ENCODE data around the gene ADAM12. TPM values are rescaled to one million over a fixed set of nuclear protein-coding genes. Genes with fewer than 3 reads are reported as not detected.

The ADAM12 gene
- total RNA-seq, 1 donor from 2014 or later = 100 TPM

DNA sequence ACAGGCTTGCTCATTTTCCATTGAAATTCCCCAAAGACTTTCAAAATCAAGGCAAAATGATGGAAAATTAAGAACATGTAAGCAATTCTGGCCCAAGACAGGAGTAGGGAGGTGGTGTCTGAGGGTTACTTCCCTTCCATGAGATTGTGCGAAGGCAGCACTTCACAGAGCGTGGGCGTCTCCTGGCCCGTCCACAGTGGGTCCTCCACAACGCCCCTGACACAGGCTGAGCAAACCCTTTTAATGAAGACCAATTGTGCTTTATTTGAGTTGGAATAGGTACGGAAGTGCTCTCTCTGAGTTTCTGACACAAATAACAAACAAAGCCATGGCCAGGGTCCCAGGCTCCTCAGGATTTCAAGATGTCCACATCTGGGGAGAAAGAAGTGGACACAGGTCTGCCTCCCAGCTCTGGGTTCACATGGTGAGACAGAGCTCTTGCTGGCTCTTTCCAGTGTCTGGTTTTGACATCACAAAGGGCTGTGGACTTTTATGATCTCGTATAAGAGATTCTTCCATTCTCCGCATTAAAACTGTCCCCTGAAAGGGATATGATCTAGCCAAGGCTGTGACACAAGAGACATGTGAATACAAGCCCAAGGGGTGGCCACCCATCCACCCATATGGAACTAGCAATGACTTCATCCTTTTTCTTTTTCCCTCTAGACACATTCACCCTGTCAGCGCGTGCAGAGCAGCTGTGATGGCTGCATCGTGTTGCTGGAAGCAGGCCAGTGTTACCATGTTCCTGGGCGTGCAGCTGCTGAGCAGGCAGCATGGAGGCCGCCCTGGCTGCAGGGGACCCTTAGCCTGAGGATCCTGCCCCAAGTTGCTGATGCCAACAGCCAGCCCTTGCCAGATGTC lies 145.6 kb downstream of the ADAM12 start:
- H3K4me1 Mint-ChIP-seq (ENCODE audit: low read depth, unreplicated experiment) = peaks cover 16% of the 10 kb centered on the region
- peaks cover 5% of the 10 kb centered on the region for H3K36me3 Mint-ChIP-seq (ENCODE audit: low read depth, unreplicated experiment)
- no peaks in the 10 kb centered on the region for H3K27me3 Mint-ChIP-seq (ENCODE audit: low read depth, unreplicated experiment)
- Histone ChIP-seq H3K4me1 (ENCODE audit: insufficient read depth, low read length) (peaks cover 57% of the 10 kb centered on the region), H3K9ac (ENCODE audit: low read length) (peak overlapping the region; percentile 85), H3K27ac (ENCODE audit: low read depth, low read length) (peak overlapping the region; percentile 99), H3K79me2 (ENCODE audit: insufficient read depth, low read length) (peaks cover 67% of the 10 kb centered on the region), H2AFZ (ENCODE audit: low read depth, low read length) (no peak overlapping the region), H4K20me1 (ENCODE audit: insufficient read depth, low read length) (no peaks in the 10 kb centered on the region), H3K9me3 (ENCODE audit: insufficient read depth, low read depth, low read length) (no peaks in the 10 kb centered on the region), H3K4me2 (ENCODE audit: low read length) (peak overlapping the region; percentile 60), H3K36me3 (ENCODE audit: insufficient read depth, low read length) (no peaks in the 10 kb centered on the region), H3K27me3 (ENCODE audit: insufficient read depth, low read length) (no peaks in the 10 kb centered on the region), H3K4me3 (ENCODE audit: insufficient read depth, low read depth, low read length) (no peak overlapping the region)
- no peak for TF ChIP-seq EZH2 (IDR thresholded peaks at IDR 0.05; ENCODE audit: insufficient read depth, low read length)
- TF ChIP-seq, protein P1, sequence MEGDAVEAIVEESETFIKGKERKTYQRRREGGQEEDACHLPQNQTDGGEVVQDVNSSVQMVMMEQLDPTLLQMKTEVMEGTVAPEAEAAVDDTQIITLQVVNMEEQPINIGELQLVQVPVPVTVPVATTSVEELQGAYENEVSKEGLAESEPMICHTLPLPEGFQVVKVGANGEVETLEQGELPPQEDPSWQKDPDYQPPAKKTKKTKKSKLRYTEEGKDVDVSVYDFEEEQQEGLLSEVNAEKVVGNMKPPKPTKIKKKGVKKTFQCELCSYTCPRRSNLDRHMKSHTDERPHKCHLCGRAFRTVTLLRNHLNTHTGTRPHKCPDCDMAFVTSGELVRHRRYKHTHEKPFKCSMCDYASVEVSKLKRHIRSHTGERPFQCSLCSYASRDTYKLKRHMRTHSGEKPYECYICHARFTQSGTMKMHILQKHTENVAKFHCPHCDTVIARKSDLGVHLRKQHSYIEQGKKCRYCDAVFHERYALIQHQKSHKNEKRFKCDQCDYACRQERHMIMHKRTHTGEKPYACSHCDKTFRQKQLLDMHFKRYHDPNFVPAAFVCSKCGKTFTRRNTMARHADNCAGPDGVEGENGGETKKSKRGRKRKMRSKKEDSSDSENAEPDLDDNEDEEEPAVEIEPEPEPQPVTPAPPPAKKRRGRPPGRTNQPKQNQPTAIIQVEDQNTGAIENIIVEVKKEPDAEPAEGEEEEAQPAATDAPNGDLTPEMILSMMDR (IDR thresholded peaks at IDR 0.05; ENCODE audit: insufficient read depth, low read depth, low read length) = no peak
- FAIRE-seq = no peak
- no peaks in the 10 kb centered on the region for H3K9me3 Mint-ChIP-seq (ENCODE audit: unreplicated experiment)
- peak; percentile 92 for DNase-seq (ENCODE audit: low read depth)
- H3K4me3 Mint-ChIP-seq (ENCODE audit: unreplicated experiment) = no peak overlapping the region
- H3K27ac Mint-ChIP-seq (ENCODE audit: unreplicated experiment) = no peak overlapping the region

DNA sequence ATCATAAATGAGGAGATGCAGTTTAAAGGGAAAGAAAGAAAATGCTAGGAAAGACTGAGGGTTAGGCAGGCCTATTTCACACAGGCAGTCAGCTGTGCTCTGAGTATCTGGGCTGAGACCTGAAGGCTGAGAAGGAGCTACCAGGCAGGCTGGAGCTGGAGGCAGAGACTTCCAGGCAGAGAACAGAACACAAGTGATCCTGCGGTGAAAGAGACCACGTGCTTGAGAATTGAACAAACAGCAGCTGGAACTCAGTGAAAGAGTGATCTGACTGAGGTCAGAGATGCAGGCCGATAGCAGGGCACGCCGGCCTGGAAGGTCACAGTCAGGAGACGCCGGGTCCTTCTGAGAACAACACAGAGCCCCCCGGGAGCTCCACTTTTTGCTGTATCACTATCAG lies 147.8 kb downstream of the ADAM12 start:
- no peak for DNase-seq (ENCODE audit: low read depth)
- no peaks in the 10 kb centered on the region for H3K9me3 Mint-ChIP-seq (ENCODE audit: unreplicated experiment)
- Histone ChIP-seq H3K9me3 (ENCODE audit: insufficient read depth, low read depth, low read length) (no peaks in the 10 kb centered on the region), H2AFZ (ENCODE audit: low read depth, low read length) (no peak overlapping the region), H3K4me3 (ENCODE audit: insufficient read depth, low read depth, low read length) (no peak overlapping the region), H3K27me3 (ENCODE audit: insufficient read depth, low read length) (no peaks in the 10 kb centered on the region), H3K27ac (ENCODE audit: low read depth, low read length) (no peak overlapping the region), H3K4me2 (ENCODE audit: low read length) (no peak overlapping the region), H3K36me3 (ENCODE audit: insufficient read depth, low read length) (no peaks in the 10 kb centered on the region), H3K79me2 (ENCODE audit: insufficient read depth, low read length) (peaks cover 79% of the 10 kb centered on the region), H3K4me1 (ENCODE audit: insufficient read depth, low read length) (peaks cover 38% of the 10 kb centered on the region), H3K9ac (ENCODE audit: low read length) (peak overlapping the region; percentile 9), H4K20me1 (ENCODE audit: insufficient read depth, low read length) (no peaks in the 10 kb centered on the region)
- H3K36me3 Mint-ChIP-seq (ENCODE audit: low read depth, unreplicated experiment) = peaks cover 4% of the 10 kb centered on the region
- H3K4me1 Mint-ChIP-seq (ENCODE audit: low read depth, unreplicated experiment) = peaks cover 2% of the 10 kb centered on the region
- no peak overlapping the region for H3K27ac Mint-ChIP-seq (ENCODE audit: unreplicated experiment)
- H3K4me3 Mint-ChIP-seq (ENCODE audit: unreplicated experiment) = no peak overlapping the region
- TF ChIP-seq, protein P1 (IDR thresholded peaks at IDR 0.05; ENCODE audit: insufficient read depth, low read depth, low read length) = no peak
- no peak for TF ChIP-seq EZH2 (IDR thresholded peaks at IDR 0.05; ENCODE audit: insufficient read depth, low read length)
- FAIRE-seq = no peak
- H3K27me3 Mint-ChIP-seq (ENCODE audit: low read depth, unreplicated experiment) = no peaks in the 10 kb centered on the region

GRCh38 chr10:126239844-126240243 lies 148.4 kb downstream of the ADAM12 start:
- no peak for FAIRE-seq
- Histone ChIP-seq H2AFZ (ENCODE audit: low read depth, low read length) (no peak overlapping the region), H3K4me2 (ENCODE audit: low read length) (no peak overlapping the region), H3K27me3 (ENCODE audit: insufficient read depth, low read length) (no peaks in the 10 kb centered on the region), H3K27ac (ENCODE audit: low read depth, low read length) (no peak overlapping the region), H3K79me2 (ENCODE audit: insufficient read depth, low read length) (peaks cover 78% of the 10 kb centered on the region), H3K4me1 (ENCODE audit: insufficient read depth, low read length) (peaks cover 38% of the 10 kb centered on the region), H3K4me3 (ENCODE audit: insufficient read depth, low read depth, low read length) (no peak overlapping the region), H3K9me3 (ENCODE audit: insufficient read depth, low read depth, low read length) (no peaks in the 10 kb centered on the region), H3K9ac (ENCODE audit: low read length) (no peak overlapping the region), H3K36me3 (ENCODE audit: insufficient read depth, low read length) (no peaks in the 10 kb centered on the region), H4K20me1 (ENCODE audit: insufficient read depth, low read length) (no peaks in the 10 kb centered on the region)
- Mint-ChIP-seq H3K36me3 (ENCODE audit: low read depth, unreplicated experiment) (peaks cover 5% of the 10 kb centered on the region), H3K27me3 (ENCODE audit: low read depth, unreplicated experiment) (no peaks in the 10 kb centered on the region), H3K4me3 (ENCODE audit: unreplicated experiment) (no peak overlapping the region), H3K9me3 (ENCODE audit: unreplicated experiment) (no peaks in the 10 kb centered on the region), H3K27ac (ENCODE audit: unreplicated experiment) (no peak overlapping the region), H3K4me1 (ENCODE audit: low read depth, unreplicated experiment) (peaks cover 2% of the 10 kb centered on the region)
- no peak for DNase-seq (ENCODE audit: low read depth)
- no peak for TF ChIP-seq EZH2 (IDR thresholded peaks at IDR 0.05; ENCODE audit: insufficient read depth, low read length)
- TF ChIP-seq, protein P1 (IDR thresholded peaks at IDR 0.05; ENCODE audit: insufficient read depth, low read depth, low read length) = no peak

All from astrocyte (in vitro differentiated cells and primary cell).